A673 (cell line): Measurements from ENCODE around the gene ASIC2. TPM values are rescaled to one million over a fixed set of nuclear protein-coding genes. Genes with fewer than 3 reads are reported as not detected.

Source experiments
- BruUV-seq: library from RNA; stranded (reverse); fragments of 400-500 nt; replicated peaks from 2 replicates; lab custom pipeline; 2021; lab: Mats Ljungman, UMichigan
- CTCF ChIA-PET: fragments of 300-600 bp; sonication (Branson Sonifier 250); formaldehyde crosslinking; loops from one replicate; lab custom pipeline; 2022; ENCODE audit warnings: antibody characterized with exemption; lab: Charles Lee
- POLR2A ChIA-PET: fragments of 300-600 bp; sonication (Branson Sonifier 250); formaldehyde crosslinking; loops from one replicate; lab custom pipeline; 2022; ENCODE audit warnings: antibody characterized with exemption; ENCODE audit not compliant: low non-redundant PET; lab: Charles Lee
- DNase-seq: peaks from one replicate; pipeline ENCODE4 v3.0.0-alpha.2; 2015; ENCODE audit warnings: low spot score
- H3K27ac ChIP-seq: fragments of 200-600 bp; sonication (generic); 2 replicates; pipeline ENCODE4 v1.5.1; 2016; ENCODE audit warnings: mixed run types, low read depth, mild to moderate bottlenecking, mixed read lengths, antibody characterized with exemption, low read length; ENCODE audit not compliant: poor library complexity, severe bottlenecking
- H3K27me3 ChIP-seq: fragments of 200-600 bp; sonication (generic); replicated peaks from 2 replicates; pipeline ENCODE4 v1.6.1; 2017; ENCODE audit warnings: mixed run types, low read depth, mild to moderate bottlenecking, mixed read lengths, antibody characterized with exemption, low read length; ENCODE audit not compliant: insufficient read depth, poor library complexity
- H3K36me3 ChIP-seq: fragments of 200-600 bp; sonication (generic); 2 replicates; pipeline ENCODE4 v1.6.1; 2016; ENCODE audit warnings: mixed run types, mild to moderate bottlenecking, mixed read lengths, antibody characterized with exemption, low read length; ENCODE audit not compliant: insufficient read depth, poor library complexity, severe bottlenecking
- H3K4me1 ChIP-seq: fragments of 200-600 bp; sonication (generic); 2 replicates; pipeline ENCODE4 v1.6.1; 2017; ENCODE audit warnings: mixed run types, mild to moderate bottlenecking, mixed read lengths, antibody characterized with exemption, low read length; ENCODE audit not compliant: insufficient read depth, poor library complexity, severe bottlenecking
- H3K4me3 ChIP-seq: fragments of 200-600 bp; sonication (generic); 2 replicates; pipeline ENCODE4 v1.5.1; 2016; ENCODE audit warnings: low read depth, mixed run types, mild to moderate bottlenecking, mixed read lengths, low read length; ENCODE audit not compliant: poor library complexity, severe bottlenecking
- H3K9me3 ChIP-seq: fragments of 200-600 bp; sonication (generic); 2 replicates; pipeline ENCODE4 v1.6.1; 2016; ENCODE audit warnings: mixed run types, low read depth, mild to moderate bottlenecking, mixed read lengths, antibody characterized with exemption, low read length; ENCODE audit not compliant: poor library complexity, severe bottlenecking
- EZH2 ChIP-seq: fragments of 200-600 bp; sonication (generic); IDR thresholded peaks from 2 replicates; pipeline ENCODE4 v1.6.1; 2017; ENCODE audit warnings: borderline replicate concordance, low read depth, mild to moderate bottlenecking, mixed read lengths, antibody characterized with exemption, low read length; ENCODE audit not compliant: poor library complexity, severe bottlenecking
- intact Hi-C: fragments of 100-400 bp; cut with micrococcal nuclease; formaldehyde crosslinking; loops from one replicate; pipeline ENCODE4 v1.10.0; 2022; ENCODE audit not compliant: unreplicated experiment
- total RNA-seq: library from RNA; stranded (reverse); gene quantifications from 2 replicates; pipeline ENCODE4 v1.2.3, GENCODE V29; 2021
- TF ChIP-seq, protein P1 (sequence below): fragments of 300-800, 200-600 bp; sonication (generic); conservative IDR thresholded peaks from 2 replicates; pipeline ENCODE4 v1.5.1; 2017; ENCODE audit warnings: low read depth, mild to moderate bottlenecking, antibody characterized with exemption, low read length, moderate library complexity, mixed read lengths

ASIC2 gene
- total RNA-seq, 1 experiment from 2014 or later: 8.6 TPM

DNA sequence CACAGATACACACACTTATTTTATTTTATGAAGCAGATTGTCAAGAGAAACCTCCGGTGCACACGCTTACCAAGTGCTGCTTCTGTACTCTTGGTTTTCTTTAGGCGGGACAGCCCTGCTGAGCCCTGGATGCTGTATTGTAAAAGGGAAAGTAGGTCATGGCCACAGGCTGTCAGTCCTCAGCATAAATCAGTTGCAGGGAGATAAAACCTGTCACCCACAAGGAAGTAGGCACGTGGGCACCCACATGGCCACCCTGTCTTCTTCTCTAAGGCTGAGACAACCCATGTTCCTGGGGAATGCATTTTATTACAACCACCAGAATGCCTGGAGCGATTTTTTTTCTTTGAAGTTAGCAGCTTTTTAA is 59.3 kb downstream of the ASIC2 start:
- intact Hi-C loops: no loop called here
- TF ChIP-seq, protein P1, sequence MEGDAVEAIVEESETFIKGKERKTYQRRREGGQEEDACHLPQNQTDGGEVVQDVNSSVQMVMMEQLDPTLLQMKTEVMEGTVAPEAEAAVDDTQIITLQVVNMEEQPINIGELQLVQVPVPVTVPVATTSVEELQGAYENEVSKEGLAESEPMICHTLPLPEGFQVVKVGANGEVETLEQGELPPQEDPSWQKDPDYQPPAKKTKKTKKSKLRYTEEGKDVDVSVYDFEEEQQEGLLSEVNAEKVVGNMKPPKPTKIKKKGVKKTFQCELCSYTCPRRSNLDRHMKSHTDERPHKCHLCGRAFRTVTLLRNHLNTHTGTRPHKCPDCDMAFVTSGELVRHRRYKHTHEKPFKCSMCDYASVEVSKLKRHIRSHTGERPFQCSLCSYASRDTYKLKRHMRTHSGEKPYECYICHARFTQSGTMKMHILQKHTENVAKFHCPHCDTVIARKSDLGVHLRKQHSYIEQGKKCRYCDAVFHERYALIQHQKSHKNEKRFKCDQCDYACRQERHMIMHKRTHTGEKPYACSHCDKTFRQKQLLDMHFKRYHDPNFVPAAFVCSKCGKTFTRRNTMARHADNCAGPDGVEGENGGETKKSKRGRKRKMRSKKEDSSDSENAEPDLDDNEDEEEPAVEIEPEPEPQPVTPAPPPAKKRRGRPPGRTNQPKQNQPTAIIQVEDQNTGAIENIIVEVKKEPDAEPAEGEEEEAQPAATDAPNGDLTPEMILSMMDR: no peak
- no peak for TF ChIP-seq EZH2
- BruUV-seq: no TSS peak
- Histone ChIP-seq H3K27ac (no peak overlapping the region), H3K4me3 (no peak overlapping the region), H3K9me3 (no peaks in the 10 kb centered on the region), H3K36me3 (no peaks in the 10 kb centered on the region), H3K4me1 (peaks cover 8% of the 10 kb centered on the region), H3K27me3 (no peaks in the 10 kb centered on the region)
- CTCF ChIA-PET: no interaction called here
- POLR2A ChIA-PET: no interaction called here
- no peak for DNase-seq

- H3K4me3 ChIP-seq: no peak overlapping the region
- TF ChIP-seq EZH2: no peak
- no TSS peak for BruUV-seq
- no peaks in the 10 kb centered on the region for H3K9me3 ChIP-seq
- CTCF ChIA-PET: no interaction called here
- H3K36me3 ChIP-seq: no peaks in the 10 kb centered on the region
- H3K4me1 ChIP-seq: no peaks in the 10 kb centered on the region
- H3K27ac ChIP-seq: no peak overlapping the region
- POLR2A ChIA-PET: no interaction called here
- H3K27me3 ChIP-seq: no peaks in the 10 kb centered on the region
- intact Hi-C loops: no loop called here
- DNase-seq: no peak
These were observed 63.6 kb downstream of the ASIC2 start for GRCh38 chr17:33229499-33229898.

GRCh38 chr17:33229028-33229427 is 64.1 kb downstream of the ASIC2 start:
- ChIA-PET POLR2A (no interaction called here), CTCF (no interaction called here)
- Histone ChIP-seq H3K4me1 (peaks cover under 1% of the 10 kb centered on the region), H3K27me3 (no peaks in the 10 kb centered on the region), H3K27ac (no peak overlapping the region), H3K36me3 (no peaks in the 10 kb centered on the region), H3K4me3 (no peak overlapping the region), H3K9me3 (no peaks in the 10 kb centered on the region)
- DNase-seq: no peak
- TF ChIP-seq EZH2: no peak
- TF ChIP-seq, protein P1: no peak
- intact Hi-C loops: no loop called here
- no TSS peak for BruUV-seq

DNA sequence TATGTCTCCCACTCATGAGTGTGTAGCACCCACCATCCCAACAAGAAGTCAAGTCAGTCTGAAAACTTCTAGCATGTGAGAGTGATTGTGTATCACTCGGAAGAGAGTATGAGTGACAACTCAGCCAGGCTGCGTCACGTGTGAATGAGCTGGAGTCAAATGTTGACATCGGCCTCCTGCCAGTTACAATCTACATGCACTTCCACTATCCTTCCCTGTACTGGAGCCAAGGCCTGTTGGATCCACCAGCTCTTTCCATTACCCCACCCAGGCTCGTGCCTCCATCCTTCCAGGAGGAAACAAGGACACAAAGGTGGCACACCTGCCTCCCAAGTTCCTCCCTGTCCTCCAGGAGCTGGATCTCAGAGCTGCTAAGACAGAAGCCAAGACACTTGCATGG is 64.5 kb downstream of the ASIC2 start:
- Histone ChIP-seq H3K4me3 (no peak overlapping the region), H3K27me3 (no peaks in the 10 kb centered on the region), H3K9me3 (no peaks in the 10 kb centered on the region), H3K36me3 (no peaks in the 10 kb centered on the region), H3K27ac (no peak overlapping the region), H3K4me1 (peaks cover 5% of the 10 kb centered on the region)
- TF ChIP-seq, protein P1: no peak
- TF ChIP-seq EZH2: no peak
- CTCF ChIA-PET: no interaction called here
- POLR2A ChIA-PET: no interaction called here
- no peak for DNase-seq
- intact Hi-C loops: no loop called here
- BruUV-seq: no TSS peak
